PC-9 (cell line): ENCODE results near the gene ZNF780B. TPM values are rescaled to one million over a fixed set of nuclear protein-coding genes. Genes with fewer than 3 reads are reported as not detected.
A peak's percentile ranks its signal among the peaks of the same experiment; 100 is the strongest.

Experiments
- BruUV-seq: library from RNA; stranded (reverse); fragments of 400-500 nt; replicated peaks from 2 replicates; lab custom pipeline; 2021; lab: Mats Ljungman, UMichigan
- CTCF ChIA-PET: fragments of 300-600 bp; sonication (Branson Sonifier 250); formaldehyde crosslinking; loops from one replicate; lab custom pipeline; 2022; ENCODE audit warnings: antibody characterized with exemption; lab: Charles Lee
- POLR2A ChIA-PET: fragments of 300-600 bp; sonication (Branson Sonifier 250); formaldehyde crosslinking; loops from one replicate; lab custom pipeline; 2022; ENCODE audit warnings: antibody characterized with exemption; ENCODE audit not compliant: unreplicated experiment; lab: Charles Lee
- DNase-seq, 2 experiments: peaks; one replicate each; pipeline versions ENCODE4 v3.0.0 to v3.0.0-alpha.2; 2015 to 2022; ENCODE audit warnings: mixed read lengths in 1 of 2
- H2AFZ ChIP-seq: fragments of 200-600 bp; sonication (generic); 2 replicates; pipeline ENCODE4 v1.8.1; 2017; ENCODE audit warnings: antibody characterized with exemption
- H3F3A ChIP-seq: fragments of 200-600 bp; sonication (generic); 2 replicates; pipeline ENCODE4 v1.8.1; 2017; ENCODE audit warnings: antibody characterized with exemption, mild to moderate bottlenecking, low read depth; ENCODE audit not compliant: insufficient read depth
- H3K27ac ChIP-seq: fragments of 200-600 bp; sonication (generic); 2 replicates; pipeline ENCODE4 v1.6.1; 2016; ENCODE audit warnings: mixed run types
- H3K27me3 ChIP-seq: fragments of 200-600 bp; sonication (generic); 2 replicates; pipeline ENCODE4 v1.6.1; 2016; ENCODE audit warnings: low read depth, mixed run types; ENCODE audit not compliant: insufficient read depth
- H3K36me3 ChIP-seq: fragments of 200-600 bp; sonication (generic); 2 replicates; pipeline ENCODE4 v1.6.1; 2016; ENCODE audit warnings: low read depth, mixed run types
- H3K4me1 ChIP-seq: fragments of 200-600 bp; sonication (generic); replicated peaks from 2 replicates; pipeline ENCODE4 v1.6.1; 2016; ENCODE audit warnings: mixed run types; ENCODE audit not compliant: insufficient read depth
- H3K4me2 ChIP-seq: fragments of 200-600 bp; sonication (generic); 2 replicates; pipeline ENCODE4 v1.6.1; 2017; ENCODE audit warnings: mixed run types
- H3K4me3 ChIP-seq: fragments of 200-600 bp; sonication (generic); 2 replicates; pipeline ENCODE4 v1.6.1; 2016; ENCODE audit warnings: mixed run types
- H3K79me2 ChIP-seq: fragments of 200-600 bp; sonication (generic); 2 replicates; pipeline ENCODE4 v1.6.1; 2017; ENCODE audit warnings: low read depth, mixed run types
- H3K9me2 ChIP-seq: fragments of 200-600 bp; sonication (generic); 2 replicates; pipeline ENCODE4 v1.8.1; 2017; ENCODE audit warnings: mild to moderate bottlenecking; ENCODE audit not compliant: insufficient read depth
- H3K9me3 ChIP-seq: fragments of 200-600 bp; sonication (generic); 2 replicates; pipeline ENCODE4 v1.8.1; 2016; ENCODE audit warnings: low read depth; ENCODE audit not compliant: insufficient read depth
- H4K20me1 ChIP-seq: fragments of 200-600 bp; sonication (generic); 2 replicates; pipeline ENCODE4 v1.8.1; 2017; ENCODE audit not compliant: insufficient read depth
- EZH2 ChIP-seq: fragments of 200-600 bp; sonication (generic); IDR thresholded peaks from 2 replicates; pipeline ENCODE4 v1.8.0; 2017; ENCODE audit warnings: antibody characterized with exemption, low read depth
- intact Hi-C: fragments of 100-400 bp; cut with micrococcal nuclease; formaldehyde crosslinking; loops from one replicate; pipeline ENCODE4 v1.10.0; 2022; ENCODE audit not compliant: unreplicated experiment
- total RNA-seq: library from RNA; stranded (reverse); gene quantifications from 2 replicates; pipeline ENCODE4 v1.2.3, GENCODE V29; 2021
- TF ChIP-seq, protein P1 (sequence below): fragments of 200-600 bp; sonication (generic); conservative IDR thresholded peaks from 2 replicates; pipeline ENCODE4 v1.6.1; 2017; ENCODE audit warnings: mixed run types, antibody characterized with exemption, mild to moderate bottlenecking, moderate library complexity

Gene ZNF780B
- total RNA-seq, 1 experiment from 2014 or later, result 20.0 TPM

DNA sequence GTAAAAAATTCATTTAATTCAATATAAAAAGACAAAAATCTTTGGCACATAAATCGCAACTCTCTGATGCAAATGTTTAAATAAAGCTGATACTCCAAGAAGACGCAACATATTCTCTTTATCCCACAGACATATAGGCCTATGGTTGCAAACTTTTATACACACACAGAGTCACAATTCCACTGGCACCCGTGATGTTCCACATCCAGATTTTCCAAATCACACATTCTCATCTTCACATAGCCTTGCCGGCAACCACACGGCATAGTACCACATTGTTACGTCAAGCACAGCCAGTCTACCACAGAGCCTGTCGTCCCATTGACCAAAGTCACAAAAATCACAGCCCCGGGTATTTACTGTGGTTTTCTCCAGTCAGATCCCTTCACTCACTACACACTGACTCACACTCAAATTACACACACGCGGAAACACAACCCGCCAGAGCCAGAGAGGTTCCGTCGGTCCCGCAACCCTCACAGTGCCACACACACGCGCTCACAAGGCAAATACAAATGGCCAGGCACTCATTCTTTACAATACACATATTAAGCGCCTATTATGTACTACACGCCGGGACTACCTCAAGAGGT is 59.7 kb downstream of the ZNF780B start:
- CTCF ChIA-PET, result no interaction called here
- intact Hi-C loops, result loop anchor here (1.0 kb wide), 1 partner anchor 25 kb away; the partner anchor contains the start of gene PSMC4
- TF ChIP-seq, protein P1, sequence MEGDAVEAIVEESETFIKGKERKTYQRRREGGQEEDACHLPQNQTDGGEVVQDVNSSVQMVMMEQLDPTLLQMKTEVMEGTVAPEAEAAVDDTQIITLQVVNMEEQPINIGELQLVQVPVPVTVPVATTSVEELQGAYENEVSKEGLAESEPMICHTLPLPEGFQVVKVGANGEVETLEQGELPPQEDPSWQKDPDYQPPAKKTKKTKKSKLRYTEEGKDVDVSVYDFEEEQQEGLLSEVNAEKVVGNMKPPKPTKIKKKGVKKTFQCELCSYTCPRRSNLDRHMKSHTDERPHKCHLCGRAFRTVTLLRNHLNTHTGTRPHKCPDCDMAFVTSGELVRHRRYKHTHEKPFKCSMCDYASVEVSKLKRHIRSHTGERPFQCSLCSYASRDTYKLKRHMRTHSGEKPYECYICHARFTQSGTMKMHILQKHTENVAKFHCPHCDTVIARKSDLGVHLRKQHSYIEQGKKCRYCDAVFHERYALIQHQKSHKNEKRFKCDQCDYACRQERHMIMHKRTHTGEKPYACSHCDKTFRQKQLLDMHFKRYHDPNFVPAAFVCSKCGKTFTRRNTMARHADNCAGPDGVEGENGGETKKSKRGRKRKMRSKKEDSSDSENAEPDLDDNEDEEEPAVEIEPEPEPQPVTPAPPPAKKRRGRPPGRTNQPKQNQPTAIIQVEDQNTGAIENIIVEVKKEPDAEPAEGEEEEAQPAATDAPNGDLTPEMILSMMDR, result no peak
- TF ChIP-seq EZH2, result no peak
- Histone ChIP-seq H3K9me3 (peaks cover 13% of the 10 kb centered on the region; the same call in 1 of the 2 replicates), H3F3A (no peaks in the 10 kb centered on the region), H3K4me3 (peak overlapping the region; percentile 91), H3K27ac (peak overlapping the region; percentile 18; the same call in 1 of the 2 replicates), H2AFZ (peak overlapping the region; percentile 100), H3K4me2 (peak overlapping the region; percentile 82), H3K9me2 (no peaks in the 10 kb centered on the region), H3K79me2 (0 out of 2 replicates have a peak, but pooled peaks cover 3% of the 10 kb centered on the region), H3K36me3 (no peaks in the 10 kb centered on the region), H3K27me3 (no peaks in the 10 kb centered on the region), H3K4me1 (peaks cover 8% of the 10 kb centered on the region; the same call in 1 of the 2 replicates), H4K20me1 (no peaks in the 10 kb centered on the region)
- TSS peak; percentile 93 for BruUV-seq
- POLR2A ChIA-PET, result interaction anchor here (0.6 to 0.7 kb wide), 3 partner anchors 95 to 619 kb away, joined by 3 to 4 read pairs (median 4); partner anchors contain the start of gene ZNF780A
- DNase-seq, result peak in 1 of 2 experiments; percentile 56

DNA sequence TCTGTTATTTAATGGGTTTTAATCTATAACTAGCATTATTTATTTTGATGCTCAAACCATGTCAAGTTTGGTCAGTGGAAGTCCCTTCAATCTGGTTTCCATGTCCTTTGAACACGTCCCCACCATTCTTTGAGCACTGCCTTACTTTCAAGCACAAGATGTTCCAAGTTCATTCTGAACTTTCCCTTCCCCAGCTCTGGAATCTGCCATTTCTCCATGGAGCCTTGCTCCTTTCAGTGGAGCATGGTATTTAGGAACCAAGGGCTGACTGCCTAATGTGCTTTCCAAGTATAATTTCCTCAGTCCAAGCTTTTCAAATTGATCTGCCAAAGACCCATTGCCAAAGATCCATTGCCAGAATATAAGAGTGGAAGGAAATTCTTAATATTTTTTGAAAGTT is 60.2 kb downstream of the ZNF780B start:
- intact Hi-C loops, result loop anchor here (1.0 kb wide), 1 partner anchor 24 kb away; the partner anchor contains the start of gene PSMC4
- Histone ChIP-seq H4K20me1 (no peaks in the 10 kb centered on the region), H3K79me2 (0 out of 2 replicates have a peak, but pooled peaks cover 3% of the 10 kb centered on the region), H3K4me1 (peaks cover 8% of the 10 kb centered on the region; the same call in 1 of the 2 replicates), H3K36me3 (no peaks in the 10 kb centered on the region), H3K4me2 (peak overlapping the region; percentile 82), H3K9me3 (peaks cover 13% of the 10 kb centered on the region; the same call in 1 of the 2 replicates), H3K9me2 (no peaks in the 10 kb centered on the region), H3K4me3 (peak overlapping the region; percentile 91; the same call in 1 of the 2 replicates), H3K27ac (no peak overlapping the region), H2AFZ (peak overlapping the region; percentile 100; the same call in 1 of the 2 replicates), H3F3A (no peaks in the 10 kb centered on the region), H3K27me3 (no peaks in the 10 kb centered on the region)
- CTCF ChIA-PET, result no interaction called here
- TF ChIP-seq, protein P1, result no peak
- TF ChIP-seq EZH2, result no peak
- no peak for DNase-seq
- no TSS peak for BruUV-seq
- POLR2A ChIA-PET, result interaction anchor here (0.6 to 0.7 kb wide), 2 partner anchors 172 to 619 kb away, joined by 4 read pairs; no protein-coding TSS in a partner anchor

DNA sequence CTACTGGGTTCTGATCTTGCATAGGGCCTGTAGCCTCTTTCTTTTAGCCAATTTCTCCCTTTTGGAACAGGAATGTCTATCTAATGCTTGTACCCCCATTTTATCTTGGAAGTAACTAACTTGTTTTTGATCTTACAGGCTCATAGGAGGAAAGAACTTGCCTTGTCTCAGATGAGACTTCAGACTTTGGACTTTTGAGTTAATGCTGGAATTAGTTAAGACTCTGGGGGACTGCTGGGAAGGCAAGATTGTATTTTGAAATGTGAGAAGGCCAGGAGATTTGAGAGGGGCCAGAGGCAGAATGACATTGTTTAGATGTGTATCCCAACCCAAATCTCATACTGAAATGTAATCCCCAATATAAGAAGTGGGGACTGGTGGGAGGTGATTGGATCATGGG is 61.7 kb downstream of the ZNF780B start:
- no peak for TF ChIP-seq EZH2
- TF ChIP-seq, protein P1, result no peak
- H3K36me3 ChIP-seq, result no peaks in the 10 kb centered on the region
- no peaks in the 10 kb centered on the region for H4K20me1 ChIP-seq
- no peaks in the 10 kb centered on the region for H3K27me3 ChIP-seq
- H3K27ac ChIP-seq, result no peak overlapping the region
- H3K9me2 ChIP-seq, result no peaks in the 10 kb centered on the region
- BruUV-seq, result no TSS peak
- intact Hi-C loops, result no loop called here
- H3K79me2 ChIP-seq, result 0 out of 2 replicates have a peak, but pooled peaks cover 3% of the 10 kb centered on the region
- H3K4me3 ChIP-seq, result no peak overlapping the region
- peaks cover 13% of the 10 kb centered on the region; the same call in 1 of the 2 replicates for H3K9me3 ChIP-seq
- no peak for DNase-seq
- H3K4me1 ChIP-seq, result peaks cover 8% of the 10 kb centered on the region; the same call in 1 of the 2 replicates
- H3F3A ChIP-seq, result no peaks in the 10 kb centered on the region
- ChIA-PET CTCF (no interaction called here), POLR2A (no interaction called here)
- H2AFZ ChIP-seq, result no peak overlapping the region
- no peak overlapping the region for H3K4me2 ChIP-seq
